ENCODE measurements around the gene ACTN4. TPM values are rescaled to one million over a fixed set of nuclear protein-coding genes. Genes with fewer than 3 reads are reported as not detected.
A peak's percentile ranks its signal among the peaks of the same experiment; 100 is the strongest.

ACTN4 gene
- total RNA-seq, 1 experiment from 2014 or later: 506 TPM

DNA sequence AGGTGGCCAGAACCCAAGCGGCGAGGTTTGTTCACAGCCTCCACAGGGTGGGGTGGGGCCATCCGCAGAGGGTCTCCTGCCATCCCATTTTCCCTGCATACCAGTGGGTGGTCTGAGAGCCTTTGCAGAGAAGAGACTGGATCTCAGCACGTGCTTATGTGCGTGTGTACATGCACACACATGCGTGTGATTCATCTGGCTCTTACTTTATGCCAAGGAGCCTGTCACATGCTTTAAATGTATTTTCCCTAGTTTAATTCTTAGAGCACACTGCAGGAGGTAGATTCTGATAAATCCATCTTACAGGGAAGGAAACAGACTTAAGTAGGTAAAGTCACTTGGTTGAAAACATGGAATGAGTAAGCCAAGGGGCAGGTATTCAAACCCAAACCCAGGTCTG, 49.7 kb downstream of the ACTN4 start (continued):
- TF ChIP-seq ZNF317 (CRISPR knock-in tag; IDR thresholded peaks at IDR 0.05; ENCODE audit: borderline replicate concordance, low read depth) (no peak), GABPB1 (CRISPR knock-in tag; IDR thresholded peaks at IDR 0.05) (no peak)

DNA sequence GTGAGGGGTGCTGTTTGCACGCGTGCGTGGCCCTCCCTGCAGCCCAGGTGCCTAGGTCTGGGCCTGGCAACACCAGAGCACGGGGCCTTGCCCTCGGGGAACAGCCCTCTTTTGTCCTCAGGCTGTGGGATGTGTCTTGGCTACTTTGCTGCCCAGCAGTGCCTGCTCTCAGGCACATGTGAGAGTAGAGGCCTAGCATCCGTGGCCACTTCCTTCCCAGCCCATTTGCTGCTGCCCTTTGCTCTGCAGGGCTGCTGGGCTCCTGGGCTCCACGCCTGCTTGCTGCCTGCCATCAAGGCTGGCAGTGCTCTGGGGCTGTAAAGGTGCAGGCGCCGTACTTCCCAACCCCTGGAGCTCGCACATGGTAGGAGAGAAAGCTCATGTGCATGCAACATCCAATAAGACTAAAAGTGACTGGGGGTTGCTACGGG, 50.2 kb downstream of the ACTN4 start:
- DNase-seq (ENCODE audit: low spot score) (no peak), ATAC-seq (no peak)
- POLR2A ChIA-PET: no interaction called here
- no peaks in the 10 kb centered on the region for H3K27me3 Mint-ChIP-seq (ENCODE audit: low read depth)
- CTCF ChIA-PET: interaction anchor here (0.5 kb wide), 1 partner anchor 85 kb away, joined by 3 read pairs; no protein-coding TSS in a partner anchor
- H3K9me3 Mint-ChIP-seq: no peaks in the 10 kb centered on the region
- H3K4me1 Mint-ChIP-seq: peaks cover 57% of the 10 kb centered on the region
- peak overlapping the region; percentile 95 for H3K27ac Mint-ChIP-seq
- H3K36me3 Mint-ChIP-seq: peaks cover 23% of the 10 kb centered on the region
- H3K4me3 Mint-ChIP-seq: no peak overlapping the region
- TF ChIP-seq ZNF232 (CRISPR knock-in tag; IDR thresholded peaks at IDR 0.05): no peak
- TF ChIP-seq RORB (CRISPR knock-in tag; IDR thresholded peaks at IDR 0.05): no peak
- TF ChIP-seq, protein P1, sequence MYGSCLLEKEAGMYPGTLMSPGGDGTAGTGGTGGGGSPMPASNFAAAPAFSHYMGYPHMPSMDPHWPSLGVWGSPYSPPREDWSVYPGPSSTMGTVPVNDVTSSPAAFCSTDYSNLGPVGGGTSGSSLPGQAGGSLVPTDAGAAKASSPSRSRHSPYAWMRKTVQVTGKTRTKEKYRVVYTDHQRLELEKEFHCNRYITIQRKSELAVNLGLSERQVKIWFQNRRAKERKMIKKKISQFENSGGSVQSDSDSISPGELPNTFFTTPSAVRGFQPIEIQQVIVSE (CRISPR knock-in tag; IDR thresholded peaks at IDR 0.05; ENCODE audit: borderline replicate concordance): no peak
- TF ChIP-seq, protein P2, sequence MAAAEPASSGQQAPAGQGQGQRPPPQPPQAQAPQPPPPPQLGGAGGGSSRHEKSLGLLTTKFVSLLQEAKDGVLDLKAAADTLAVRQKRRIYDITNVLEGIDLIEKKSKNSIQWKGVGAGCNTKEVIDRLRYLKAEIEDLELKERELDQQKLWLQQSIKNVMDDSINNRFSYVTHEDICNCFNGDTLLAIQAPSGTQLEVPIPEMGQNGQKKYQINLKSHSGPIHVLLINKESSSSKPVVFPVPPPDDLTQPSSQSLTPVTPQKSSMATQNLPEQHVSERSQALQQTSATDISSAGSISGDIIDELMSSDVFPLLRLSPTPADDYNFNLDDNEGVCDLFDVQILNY (CRISPR knock-in tag; IDR thresholded peaks at IDR 0.05): no peak
- TF ChIP-seq ZNF423 (CRISPR knock-in tag; IDR thresholded peaks at IDR 0.05): no peak
- TF ChIP-seq ZNF121 (CRISPR knock-in tag; IDR thresholded peaks at IDR 0.05): no peak
- no peak for TF ChIP-seq GRHL2 (CRISPR knock-in tag; IDR thresholded peaks at IDR 0.05; ENCODE audit: insufficient replicate concordance, severe bottlenecking)
- TF ChIP-seq, protein P3, sequence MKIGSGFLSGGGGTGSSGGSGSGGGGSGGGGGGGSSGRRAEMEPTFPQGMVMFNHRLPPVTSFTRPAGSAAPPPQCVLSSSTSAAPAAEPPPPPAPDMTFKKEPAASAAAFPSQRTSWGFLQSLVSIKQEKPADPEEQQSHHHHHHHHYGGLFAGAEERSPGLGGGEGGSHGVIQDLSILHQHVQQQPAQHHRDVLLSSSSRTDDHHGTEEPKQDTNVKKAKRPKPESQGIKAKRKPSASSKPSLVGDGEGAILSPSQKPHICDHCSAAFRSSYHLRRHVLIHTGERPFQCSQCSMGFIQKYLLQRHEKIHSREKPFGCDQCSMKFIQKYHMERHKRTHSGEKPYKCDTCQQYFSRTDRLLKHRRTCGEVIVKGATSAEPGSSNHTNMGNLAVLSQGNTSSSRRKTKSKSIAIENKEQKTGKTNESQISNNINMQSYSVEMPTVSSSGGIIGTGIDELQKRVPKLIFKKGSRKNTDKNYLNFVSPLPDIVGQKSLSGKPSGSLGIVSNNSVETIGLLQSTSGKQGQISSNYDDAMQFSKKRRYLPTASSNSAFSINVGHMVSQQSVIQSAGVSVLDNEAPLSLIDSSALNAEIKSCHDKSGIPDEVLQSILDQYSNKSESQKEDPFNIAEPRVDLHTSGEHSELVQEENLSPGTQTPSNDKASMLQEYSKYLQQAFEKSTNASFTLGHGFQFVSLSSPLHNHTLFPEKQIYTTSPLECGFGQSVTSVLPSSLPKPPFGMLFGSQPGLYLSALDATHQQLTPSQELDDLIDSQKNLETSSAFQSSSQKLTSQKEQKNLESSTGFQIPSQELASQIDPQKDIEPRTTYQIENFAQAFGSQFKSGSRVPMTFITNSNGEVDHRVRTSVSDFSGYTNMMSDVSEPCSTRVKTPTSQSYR (CRISPR knock-in tag; IDR thresholded peaks at IDR 0.05): no peak
- TF ChIP-seq TCF7 (CRISPR knock-in tag; IDR thresholded peaks at IDR 0.05; ENCODE audit: low read depth): no peak
- no peak for TF ChIP-seq TEAD4 (CRISPR knock-in tag; IDR thresholded peaks at IDR 0.05)
- TF ChIP-seq ZNF671 (CRISPR knock-in tag; IDR thresholded peaks at IDR 0.05): no peak
- TF ChIP-seq IRF2 (CRISPR knock-in tag; IDR thresholded peaks at IDR 0.05; ENCODE audit: borderline replicate concordance, low read depth): no peak
- no peak for TF ChIP-seq FOXJ3 (CRISPR knock-in tag; IDR thresholded peaks at IDR 0.05; ENCODE audit: borderline replicate concordance)
- TF ChIP-seq SOX15 (CRISPR knock-in tag; IDR thresholded peaks at IDR 0.05): no peak

DNA sequence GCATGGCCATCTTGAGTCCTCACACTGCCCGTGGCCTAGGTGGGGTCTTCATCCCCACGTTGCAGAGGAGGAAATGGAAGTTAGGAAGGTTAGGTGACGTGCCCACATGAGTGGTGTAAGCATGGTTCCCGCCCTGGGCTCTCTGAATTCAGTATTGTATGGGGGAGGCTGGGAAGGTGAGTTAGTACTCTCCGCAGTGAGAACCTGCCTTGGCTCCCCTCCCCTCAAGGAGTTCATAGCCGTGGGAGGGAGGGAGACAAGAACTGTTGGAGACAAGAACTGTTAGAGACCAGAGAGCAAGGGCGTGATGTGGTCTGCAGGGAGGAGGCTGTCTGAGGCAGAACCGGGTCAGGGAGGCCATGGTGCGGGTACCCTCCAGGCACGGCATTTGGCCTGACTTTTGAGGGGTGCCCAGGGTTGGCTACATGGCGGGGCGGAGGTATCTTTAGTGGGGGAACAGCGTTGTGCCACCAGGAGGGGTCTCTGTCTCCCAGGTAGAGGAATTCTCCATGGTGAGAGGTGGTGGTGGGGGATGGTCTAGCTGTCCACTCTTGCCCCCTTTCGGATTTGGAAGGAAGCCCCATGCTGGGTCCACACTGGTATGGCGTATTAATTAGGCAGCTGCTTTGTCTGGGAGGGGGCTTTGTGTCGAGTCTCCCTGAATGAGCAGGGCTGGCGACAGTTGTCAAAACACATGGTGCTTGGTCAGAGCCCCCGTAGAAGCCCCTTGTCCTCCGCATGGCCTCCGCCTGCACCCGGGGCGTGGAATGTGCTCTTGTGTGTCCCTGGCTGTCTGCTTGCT, 51.0 kb downstream of the ACTN4 start:
- DNase-seq (ENCODE audit: low spot score) (no peak), ATAC-seq (0 out of 2 replicates have a peak, but pooled peaks have one; percentile 33)
- Mint-ChIP-seq H3K4me1 (peaks cover 49% of the 10 kb centered on the region), H3K4me3 (no peak overlapping the region), H3K36me3 (peaks cover 24% of the 10 kb centered on the region), H3K27ac (peak overlapping the region; percentile 95), H3K27me3 (ENCODE audit: low read depth) (no peaks in the 10 kb centered on the region), H3K9me3 (no peaks in the 10 kb centered on the region)
- POLR2A ChIA-PET: interaction anchor here (1.5 kb wide), 1 partner anchor 13 kb away, joined by 3 read pairs; no protein-coding TSS in a partner anchor
- CTCF ChIA-PET: interaction anchor here (1.2 to 2.2 kb wide), 3 partner anchors 8 to 51 kb away, joined by 3 to 5 read pairs (median 4); partner anchors contain the start of gene ACTN4
- TF ChIP-seq, protein P2 (CRISPR knock-in tag; IDR thresholded peaks at IDR 0.05): no peak
- TF ChIP-seq, protein P1 (CRISPR knock-in tag; IDR thresholded peaks at IDR 0.05; ENCODE audit: borderline replicate concordance): no peak
- no peak for TF ChIP-seq SMAD3 (CRISPR knock-in tag; IDR thresholded peaks at IDR 0.05; ENCODE audit: borderline replicate concordance)
- TF ChIP-seq ELF4 (CRISPR knock-in tag; IDR thresholded peaks at IDR 0.05; ENCODE audit: low read depth): no peak
- TF ChIP-seq ETV6 (CRISPR knock-in tag; IDR thresholded peaks at IDR 0.05): no peak
- TF ChIP-seq TCF7 (CRISPR knock-in tag; IDR thresholded peaks at IDR 0.05; ENCODE audit: low read depth): no peak
- TF ChIP-seq, protein P4, sequence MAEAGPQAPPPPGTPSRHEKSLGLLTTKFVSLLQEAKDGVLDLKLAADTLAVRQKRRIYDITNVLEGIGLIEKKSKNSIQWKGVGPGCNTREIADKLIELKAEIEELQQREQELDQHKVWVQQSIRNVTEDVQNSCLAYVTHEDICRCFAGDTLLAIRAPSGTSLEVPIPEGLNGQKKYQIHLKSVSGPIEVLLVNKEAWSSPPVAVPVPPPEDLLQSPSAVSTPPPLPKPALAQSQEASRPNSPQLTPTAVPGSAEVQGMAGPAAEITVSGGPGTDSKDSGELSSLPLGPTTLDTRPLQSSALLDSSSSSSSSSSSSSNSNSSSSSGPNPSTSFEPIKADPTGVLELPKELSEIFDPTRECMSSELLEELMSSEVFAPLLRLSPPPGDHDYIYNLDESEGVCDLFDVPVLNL (CRISPR knock-in tag; IDR thresholded peaks at IDR 0.05; ENCODE audit: borderline replicate concordance, low read depth): no peak
- no peak for TF ChIP-seq ESRRA (CRISPR knock-in tag; IDR thresholded peaks at IDR 0.05; ENCODE audit: borderline replicate concordance)
- TF ChIP-seq, protein P5, sequence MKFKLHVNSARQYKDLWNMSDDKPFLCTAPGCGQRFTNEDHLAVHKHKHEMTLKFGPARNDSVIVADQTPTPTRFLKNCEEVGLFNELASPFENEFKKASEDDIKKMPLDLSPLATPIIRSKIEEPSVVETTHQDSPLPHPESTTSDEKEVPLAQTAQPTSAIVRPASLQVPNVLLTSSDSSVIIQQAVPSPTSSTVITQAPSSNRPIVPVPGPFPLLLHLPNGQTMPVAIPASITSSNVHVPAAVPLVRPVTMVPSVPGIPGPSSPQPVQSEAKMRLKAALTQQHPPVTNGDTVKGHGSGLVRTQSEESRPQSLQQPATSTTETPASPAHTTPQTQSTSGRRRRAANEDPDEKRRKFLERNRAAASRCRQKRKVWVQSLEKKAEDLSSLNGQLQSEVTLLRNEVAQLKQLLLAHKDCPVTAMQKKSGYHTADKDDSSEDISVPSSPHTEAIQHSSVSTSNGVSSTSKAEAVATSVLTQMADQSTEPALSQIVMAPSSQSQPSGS (CRISPR knock-in tag; IDR thresholded peaks at IDR 0.05; ENCODE audit: borderline replicate concordance, low read depth): no peak
- no peak for TF ChIP-seq GABPB1 (CRISPR knock-in tag; IDR thresholded peaks at IDR 0.05)
- no peak for TF ChIP-seq ATF1 (CRISPR knock-in tag; IDR thresholded peaks at IDR 0.05)
